Measurements from ENCODE around the gene PALM3.

Gene PALM3

DNA sequence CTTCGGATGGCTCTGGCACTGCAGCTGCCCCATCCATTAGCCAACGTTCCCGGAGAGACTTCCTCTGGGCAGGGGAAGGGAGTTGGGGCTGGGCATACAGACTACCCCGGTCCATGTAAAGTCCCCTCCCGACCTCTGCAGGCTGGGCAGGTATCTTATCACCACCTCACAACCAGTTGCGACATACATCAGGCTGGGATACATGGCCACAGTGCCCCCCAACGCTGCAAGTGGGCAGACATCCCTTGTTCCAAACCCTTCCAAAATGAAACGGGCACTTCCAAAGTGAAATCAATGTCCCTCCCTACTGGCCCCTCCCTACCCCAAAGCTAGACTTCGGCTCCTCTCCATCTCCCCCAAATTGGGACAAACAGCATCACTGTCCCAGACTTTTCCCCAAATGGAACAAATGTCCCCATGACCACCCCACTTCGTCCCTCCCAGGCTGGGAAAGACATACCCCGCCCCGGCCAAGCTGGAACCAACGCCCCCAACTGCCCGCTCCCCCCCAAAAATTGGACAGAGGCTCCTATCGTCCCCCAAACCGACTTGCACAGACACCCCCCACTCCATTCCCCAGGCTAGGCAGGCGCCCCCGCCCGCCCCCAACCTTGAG is 5.0 kb downstream of the PALM3 start:
- POLR2A ChIA-PET = interaction anchor here (0.5 to 1.0 kb wide), 2 partner anchors 38 to 327 kb away, joined by 3 to 4 read pairs; no protein-coding TSS in a partner anchor

DNA sequence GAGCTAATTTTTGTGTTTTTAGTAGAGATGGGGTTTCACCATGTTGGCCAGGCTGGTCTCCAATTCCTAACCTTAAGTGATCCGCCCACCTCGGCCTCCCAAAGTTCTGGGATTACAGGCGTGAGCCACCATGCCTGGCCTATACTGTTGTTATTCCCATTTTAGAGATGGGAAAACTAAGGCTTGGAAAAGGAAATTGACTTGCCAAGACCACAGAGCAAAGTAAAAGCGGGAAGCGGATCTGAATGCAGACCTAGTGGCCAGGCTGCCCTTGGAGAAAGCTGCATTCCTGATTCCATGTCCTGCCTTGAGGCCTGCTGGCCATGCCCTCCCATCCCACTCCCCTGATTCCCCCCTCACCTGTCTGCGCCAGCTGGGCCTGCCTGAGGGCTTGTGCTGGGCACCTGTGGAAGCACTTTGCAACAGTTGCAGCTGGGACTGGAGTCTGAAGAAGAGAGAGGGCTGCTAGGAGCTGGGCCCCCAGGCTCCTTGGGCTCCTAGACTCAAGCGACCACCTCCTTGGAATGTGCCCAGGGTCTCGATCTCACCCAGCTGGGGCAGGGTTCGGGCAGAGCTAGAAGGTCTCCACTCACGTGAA is 5.7 kb downstream of the PALM3 start:
- ChIA-PET POLR2A (no interaction called here), CTCF (interaction anchor here (1.0 to 12.8 kb wide), 5 partner anchors 12 to 173 kb away, joined by 3 to 169 read pairs (median 5); partner anchors contain the start of genes ASF1B, DCAF15 and MISP3)
- peak; percentile 2 for DNase-seq (ENCODE audit: extremely low spot score)
- TF ChIP-seq, protein P1, sequence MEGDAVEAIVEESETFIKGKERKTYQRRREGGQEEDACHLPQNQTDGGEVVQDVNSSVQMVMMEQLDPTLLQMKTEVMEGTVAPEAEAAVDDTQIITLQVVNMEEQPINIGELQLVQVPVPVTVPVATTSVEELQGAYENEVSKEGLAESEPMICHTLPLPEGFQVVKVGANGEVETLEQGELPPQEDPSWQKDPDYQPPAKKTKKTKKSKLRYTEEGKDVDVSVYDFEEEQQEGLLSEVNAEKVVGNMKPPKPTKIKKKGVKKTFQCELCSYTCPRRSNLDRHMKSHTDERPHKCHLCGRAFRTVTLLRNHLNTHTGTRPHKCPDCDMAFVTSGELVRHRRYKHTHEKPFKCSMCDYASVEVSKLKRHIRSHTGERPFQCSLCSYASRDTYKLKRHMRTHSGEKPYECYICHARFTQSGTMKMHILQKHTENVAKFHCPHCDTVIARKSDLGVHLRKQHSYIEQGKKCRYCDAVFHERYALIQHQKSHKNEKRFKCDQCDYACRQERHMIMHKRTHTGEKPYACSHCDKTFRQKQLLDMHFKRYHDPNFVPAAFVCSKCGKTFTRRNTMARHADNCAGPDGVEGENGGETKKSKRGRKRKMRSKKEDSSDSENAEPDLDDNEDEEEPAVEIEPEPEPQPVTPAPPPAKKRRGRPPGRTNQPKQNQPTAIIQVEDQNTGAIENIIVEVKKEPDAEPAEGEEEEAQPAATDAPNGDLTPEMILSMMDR (IDR thresholded peaks at IDR 0.05; ENCODE audit: control extremely low read depth, extremely low read depth, low read depth, missing control alignments) = no peak

More for the DNA sequence above, 5.0 kb downstream of the PALM3 start:
- no peak for DNase-seq (ENCODE audit: extremely low spot score)
- CTCF ChIA-PET = interaction anchor here (0.9 to 12.8 kb wide), 7 partner anchors 13 to 176 kb away, joined by 3 to 169 read pairs (median 5); partner anchors contain the start of genes ASF1B, DCAF15 and MISP3
- TF ChIP-seq, protein P1 (IDR thresholded peaks at IDR 0.05; ENCODE audit: control extremely low read depth, extremely low read depth, low read depth, missing control alignments) = no peak

- TF ChIP-seq, protein P1 (IDR thresholded peaks at IDR 0.05; ENCODE audit: control extremely low read depth, extremely low read depth, low read depth, missing control alignments) = no peak
- ChIA-PET CTCF (interaction anchor here (1.0 to 12.8 kb wide), 4 partner anchors 11 to 172 kb away, joined by 3 to 169 read pairs (median 56); partner anchors contain the start of genes ASF1B and MISP3), POLR2A (no interaction called here)
- peak; percentile 3 for DNase-seq (ENCODE audit: extremely low spot score)
These were observed 6.5 kb downstream of the PALM3 start for GRCh38 chr19:14055396-14055795.

DNA sequence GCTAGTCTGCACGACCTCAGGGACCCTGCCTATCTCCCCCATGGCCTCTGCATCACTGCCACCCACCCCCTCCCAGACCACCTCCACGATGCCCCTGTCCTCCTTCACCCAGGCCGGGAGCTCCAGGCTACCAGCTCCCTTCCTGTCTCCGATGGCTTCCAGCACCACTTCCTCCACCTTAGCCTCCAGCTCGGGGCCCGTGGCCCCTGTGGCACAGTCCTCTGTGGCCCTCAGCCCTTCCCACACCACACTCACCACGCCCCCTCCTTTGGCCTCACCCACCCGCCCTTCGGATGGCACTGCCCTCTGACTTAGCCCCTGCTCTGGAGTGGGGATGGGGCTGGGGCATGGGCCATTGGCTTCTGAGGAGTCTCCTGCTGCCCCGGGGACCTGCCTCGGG is 7.2 kb downstream of the PALM3 start:
- TF ChIP-seq, protein P1 (IDR thresholded peaks at IDR 0.05; ENCODE audit: control extremely low read depth, extremely low read depth, low read depth, missing control alignments) = no peak
- ChIA-PET POLR2A (interaction anchor here (0.6 kb wide), 1 partner anchor 260 kb away, joined by 3 read pairs; the partner anchor contains the start of gene ZSWIM4), CTCF (interaction anchor here (1.2 to 12.8 kb wide), 3 partner anchors 11 to 130 kb away, joined by 3 to 169 read pairs (median 26); partner anchors contain the start of gene MISP3)
- DNase-seq (ENCODE audit: extremely low spot score) = no peak

DNA sequence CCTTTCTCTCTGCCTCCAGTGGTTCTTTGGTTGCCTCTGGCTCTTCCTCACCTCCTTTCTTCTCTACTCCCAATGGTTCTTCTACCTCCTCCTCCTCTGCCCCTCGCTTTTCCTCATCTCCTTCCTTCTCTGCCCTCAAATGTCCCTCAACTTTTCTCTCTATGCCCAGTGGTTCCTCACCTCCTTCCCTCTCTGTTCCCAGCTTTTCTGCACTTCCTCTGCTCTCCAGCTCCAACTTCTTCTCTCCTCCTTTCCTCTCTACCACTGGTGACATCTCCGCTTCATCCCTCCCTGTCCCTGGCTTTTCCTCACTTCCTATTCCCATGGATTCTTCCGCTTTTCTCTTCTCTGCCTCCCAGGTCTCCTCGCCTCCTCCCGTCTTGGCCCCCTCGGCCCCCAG is 7.8 kb downstream of the PALM3 start:
- TF ChIP-seq, protein P1 (IDR thresholded peaks at IDR 0.05; ENCODE audit: control extremely low read depth, extremely low read depth, low read depth, missing control alignments) = no peak
- ChIA-PET POLR2A (no interaction called here), CTCF (interaction anchor here (1.2 to 12.8 kb wide), 3 partner anchors 10 to 129 kb away, joined by 3 to 169 read pairs (median 26); partner anchors contain the start of gene MISP3)
- no peak for DNase-seq (ENCODE audit: extremely low spot score)

- ChIA-PET POLR2A (no interaction called here), CTCF (interaction anchor here (1.2 to 12.8 kb wide), 6 partner anchors 9 to 173 kb away, joined by 3 to 169 read pairs (median 4); partner anchors contain the start of gene MISP3)
- no peak for DNase-seq (ENCODE audit: extremely low spot score)
- TF ChIP-seq, protein P1 (IDR thresholded peaks at IDR 0.05; ENCODE audit: control extremely low read depth, extremely low read depth, low read depth, missing control alignments) = no peak
These were observed 8.4 kb downstream of the PALM3 start for GRCh38 chr19:14053500-14053899.
